Stimulated activated CD8-positive, alpha-beta memory T cell treated with anti-CD3 and anti-CD28 coated beads, Interleukin-12 subunit alpha, Interleukin-12 subunit beta, amount 100 ng/mL, for 1 hour (primary cell): ENCODE results near the gene SLC45A3.

Experiments used
- DNase-seq: peaks from one replicate; pipeline ENCODE4 v3.0.0-alpha.2; 2020; ENCODE audit warnings: low read depth

SLC45A3 gene

GRCh38 chr1:205668951-205669340 is 11.4 kb downstream of the SLC45A3 start:
- DNase-seq: no peak

- no peak for DNase-seq
Observed at GRCh38 chr1:205667909-205668643, 12.2 kb downstream of the SLC45A3 start.

GRCh38 chr1:205666372-205667166 is 13.7 kb downstream of the SLC45A3 start:
- DNase-seq: no peak

- DNase-seq: no peak
Observed at GRCh38 chr1:205665201-205666045, 14.9 kb downstream of the SLC45A3 start.

- no peak for DNase-seq
Observed at GRCh38 chr1:205664399-205665017, 15.8 kb downstream of the SLC45A3 start.

GRCh38 chr1:205663286-205663936 is 16.9 kb downstream of the SLC45A3 start:
- DNase-seq: no peak

- no peak for DNase-seq
Observed at GRCh38 chr1:205662791-205663190, 17.5 kb downstream of the SLC45A3 start.

GRCh38 chr1:205662135-205662738 is 18.1 kb downstream of the SLC45A3 start:
- DNase-seq: no peak

- no peak for DNase-seq
Observed at GRCh38 chr1:205661429-205662134, 18.7 kb downstream of the SLC45A3 start.

- DNase-seq: no peak
Observed at GRCh38 chr1:205660361-205660760, 19.9 kb downstream of the SLC45A3 start.

- DNase-seq: peak; percentile 55
Observed at GRCh38 chr1:205658943-205659581, 21.2 kb downstream of the SLC45A3 start.

GRCh38 chr1:205656236-205656635 is 24.1 kb downstream of the SLC45A3 start:
- no peak for DNase-seq

GRCh38 chr1:205652984-205653383 is 27.3 kb downstream of the SLC45A3 start:
- DNase-seq: no peak

- DNase-seq: no peak
Observed at GRCh38 chr1:205650241-205650640, 30.1 kb downstream of the SLC45A3 start.

- DNase-seq: no peak
Observed at GRCh38 chr1:205645519-205645918, 34.8 kb downstream of the SLC45A3 start.

GRCh38 chr1:205642679-205643307 is 37.5 kb downstream of the SLC45A3 start:
- DNase-seq: no peak

GRCh38 chr1:205639567-205639966 is 40.7 kb downstream of the SLC45A3 start:
- DNase-seq: no peak

- no peak for DNase-seq
Observed at GRCh38 chr1:205637854-205638468, 42.3 kb downstream of the SLC45A3 start.

- DNase-seq: no peak
Observed at GRCh38 chr1:205636732-205637131, 43.6 kb downstream of the SLC45A3 start.
